Upper lobe of left lung (tissue), 6 donors: Measurements from ENCODE around the gene TMEM51. TPM values are rescaled to one million over a fixed set of nuclear protein-coding genes. Genes with fewer than 3 reads are reported as not detected.

ENCODE experiments used
- ATAC-seq, 2 donors: fragments of 200-7000 bp; cut with Tn5 transposase; one replicate each; pipeline ENCODE4 v1.9.1; 2022; ENCODE audit warnings: mild to moderate bottlenecking in 2 of 2, moderate library complexity in 2 of 2; ENCODE audit not compliant: low FRiP score in 2 of 2
- DNase-seq, 2 donors: peaks; one replicate each; pipeline ENCODE4 v3.0.0-alpha.2; 2019 to 2020
- H3K27ac ChIP-seq, 4 donors: fragments of 200-600 bp; sonication (generic); one replicate each; pipeline ENCODE4 v1.5.1; 2016 to 2019
- H3K27me3 ChIP-seq, 4 donors: fragments of 200-600 bp; sonication (generic); one replicate each; pipeline ENCODE4 v1.5.1; 2017 to 2019
- H3K36me3 ChIP-seq, 4 donors: fragments of 200-600 bp; sonication (generic); one replicate each; pipeline ENCODE4 v1.5.1; 2016 to 2019
- H3K4me1 ChIP-seq, 4 donors: fragments of 200-600 bp; sonication (generic); one replicate each; pipeline ENCODE4 v1.5.1; 2018 to 2019
- H3K4me3 ChIP-seq, 4 donors: fragments of 200-600 bp; sonication (generic); one replicate each; pipeline ENCODE4 v1.5.1; 2017 to 2019; ENCODE audit warnings: mild to moderate bottlenecking in 2 of 4, moderate library complexity in 1 of 4
- H3K9me3 ChIP-seq, 4 donors: fragments of 200-600 bp; sonication (generic); one replicate each; pipeline ENCODE4 v1.5.1; 2018 to 2019
- EP300 ChIP-seq, 4 donors: sonication (generic); formaldehyde crosslinking; IDR thresholded peaks; one replicate each; pipeline ENCODE4 v1.5.1; 2017; ENCODE audit warnings: antibody characterized with exemption in 4 of 4, control low read depth in 2 of 4
- POLR2A ChIP-seq, 4 donors: fragments of 450-650 bp; IDR thresholded peaks; one replicate each; pipeline ENCODE4 v1.5.1; 2016 to 2017; ENCODE audit warnings: antibody characterized with exemption in 4 of 4, mild to moderate bottlenecking in 2 of 4
- POLR2AphosphoS5 ChIP-seq, 2 donors: sonication (generic); formaldehyde crosslinking; IDR thresholded peaks; one replicate each; pipeline ENCODE4 v1.5.1; 2017; ENCODE audit warnings: antibody characterized with exemption in 2 of 2
- WGBS, 2 donors: methylation state at CpG; one replicate each; pipeline ENCODE4 v1.1.5; 2017 to 2018; 5-methylcytosine and 5-hydroxymethylcytosine counted together
- total RNA-seq, 6 donors: library from RNA; depleted of rRNA in 4 of 6; stranded (reverse); fragments of >200 nt in 4 of 6; gene quantifications; one replicate each; pipeline versions ENCODE4 v1.1.0 to v1.2.1, GENCODE V29; 2016 to 2021
- TF ChIP-seq, protein P1 (sequence below), 6 experiments: fragments of 450-650 bp in 4 of 6; fragments of 200-600 bp in 2 of 6; sonication (generic) in 2 of 6; IDR thresholded peaks; one replicate each; pipeline ENCODE4 v1.5.1; 2016 to 2019; ENCODE audit warnings: antibody characterized with exemption in 6 of 6
- donor health status: DM: no; HTN: no; CAD: no; lungs with moderate emphysema.
- donor health status: DM: no; HTN: yes; CAD: no; lungs with severe emphysema.

Gene TMEM51
- total RNA-seq, 6 donors from 2014 or later, result 6.3 to 22.4 (median 14.6) TPM

GRCh38 chr1:15151377-15151806, 2.2 kb upstream of the TMEM51 start:
- H3K27ac ChIP-seq, result peak overlapping the region in 2 of 4 donors; percentile 17 to 35
- no peak overlapping the region for H3K4me3 ChIP-seq
- H3K4me1 ChIP-seq, result peaks cover 16 to 45% (median 35%) of the 10 kb centered on the region in 4 donors
- no peak for DNase-seq
- H3K27me3 ChIP-seq, result peaks cover 0 to 4% (median 2%) of the 10 kb centered on the region in 4 donors
- ATAC-seq, result no peak
- H3K36me3 ChIP-seq, result no peaks in the 10 kb centered on the region
- no peaks in the 10 kb centered on the region for H3K9me3 ChIP-seq
- TF ChIP-seq POLR2AphosphoS5 (IDR thresholded peaks at IDR 0.05), result no peak
- no peak for TF ChIP-seq POLR2A (IDR thresholded peaks at IDR 0.05)
- no peak for TF ChIP-seq EP300 (IDR thresholded peaks at IDR 0.05)
- TF ChIP-seq, protein P1, sequence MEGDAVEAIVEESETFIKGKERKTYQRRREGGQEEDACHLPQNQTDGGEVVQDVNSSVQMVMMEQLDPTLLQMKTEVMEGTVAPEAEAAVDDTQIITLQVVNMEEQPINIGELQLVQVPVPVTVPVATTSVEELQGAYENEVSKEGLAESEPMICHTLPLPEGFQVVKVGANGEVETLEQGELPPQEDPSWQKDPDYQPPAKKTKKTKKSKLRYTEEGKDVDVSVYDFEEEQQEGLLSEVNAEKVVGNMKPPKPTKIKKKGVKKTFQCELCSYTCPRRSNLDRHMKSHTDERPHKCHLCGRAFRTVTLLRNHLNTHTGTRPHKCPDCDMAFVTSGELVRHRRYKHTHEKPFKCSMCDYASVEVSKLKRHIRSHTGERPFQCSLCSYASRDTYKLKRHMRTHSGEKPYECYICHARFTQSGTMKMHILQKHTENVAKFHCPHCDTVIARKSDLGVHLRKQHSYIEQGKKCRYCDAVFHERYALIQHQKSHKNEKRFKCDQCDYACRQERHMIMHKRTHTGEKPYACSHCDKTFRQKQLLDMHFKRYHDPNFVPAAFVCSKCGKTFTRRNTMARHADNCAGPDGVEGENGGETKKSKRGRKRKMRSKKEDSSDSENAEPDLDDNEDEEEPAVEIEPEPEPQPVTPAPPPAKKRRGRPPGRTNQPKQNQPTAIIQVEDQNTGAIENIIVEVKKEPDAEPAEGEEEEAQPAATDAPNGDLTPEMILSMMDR (IDR thresholded peaks at IDR 0.05), result no peak
- 57 to 59% methylated on average over 4 to 5 of the region's 5 CpGs for WGBS, 2 donors

DNA sequence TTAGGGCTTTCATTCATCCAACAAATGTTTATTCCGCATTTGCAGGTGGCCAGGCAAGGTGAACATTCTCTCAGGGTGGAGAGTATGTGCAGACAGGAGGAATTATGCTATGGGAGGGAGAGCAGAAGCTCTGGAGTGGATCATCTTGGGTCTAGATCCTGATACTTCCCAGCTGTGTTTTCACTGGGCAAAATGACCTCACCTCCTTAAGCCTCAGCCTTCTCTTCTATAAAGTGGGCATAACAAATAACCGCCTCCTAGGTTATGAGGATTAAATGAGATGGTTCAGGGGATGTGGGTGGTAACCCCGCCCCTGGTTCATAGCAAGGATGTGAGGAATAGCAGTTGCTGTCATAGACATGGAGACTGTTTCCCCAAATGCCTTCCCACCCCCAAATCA, 1.7 kb upstream of the TMEM51 start:
- DNase-seq, result no peak
- no peak for ATAC-seq
- Histone ChIP-seq H3K4me3 (peak overlapping the region in 2 of 4 donors; percentile 58 to 92), H3K4me1 (peaks cover 17 to 46% (median 36%) of the 10 kb centered on the region in 4 donors), H3K27ac (peak overlapping the region in 2 of 4 donors; percentile 88 to 90), H3K9me3 (no peaks in the 10 kb centered on the region), H3K36me3 (no peaks in the 10 kb centered on the region), H3K27me3 (peaks cover 0 to 4% (median 2%) of the 10 kb centered on the region in 4 donors)
- 61 to 65% methylated on average over 3 of the region's 3 CpGs for WGBS, 2 donors
- TF ChIP-seq, protein P1 (IDR thresholded peaks at IDR 0.05), result no peak
- TF ChIP-seq EP300 (IDR thresholded peaks at IDR 0.05), result no peak
- no peak for TF ChIP-seq POLR2AphosphoS5 (IDR thresholded peaks at IDR 0.05)
- no peak for TF ChIP-seq POLR2A (IDR thresholded peaks at IDR 0.05)

GRCh38 chr1:15152318-15153183, 996 bp upstream of the TMEM51 start:
- H3K4me1 ChIP-seq, result peaks cover 17 to 47% (median 39%) of the 10 kb centered on the region in 4 donors
- H3K9me3 ChIP-seq, result no peaks in the 10 kb centered on the region
- peak overlapping the region; percentile 88 to 93 (median 90) for H3K27ac ChIP-seq
- H3K4me3 ChIP-seq, result peak overlapping the region; percentile 36 to 92 (median 70)
- WGBS, 2 donors, result 0 to 1% methylated on average over 20 to 43 of the region's 61 CpGs
- ATAC-seq, result peak; percentile 76 to 81
- TF ChIP-seq POLR2AphosphoS5 (IDR thresholded peaks at IDR 0.05), result peak in 1 of 2 donors; percentile 43
- TF ChIP-seq, protein P1 (IDR thresholded peaks at IDR 0.05), result peak; percentile 47 to 72 (median 58)
- no peak for TF ChIP-seq EP300 (IDR thresholded peaks at IDR 0.05)
- TF ChIP-seq POLR2A (IDR thresholded peaks at IDR 0.05), result peak in 3 of 4 donors; percentile 11 to 74 (median 64)
- H3K27me3 ChIP-seq, result peaks cover 0 to 4% (median 2%) of the 10 kb centered on the region in 4 donors
- peak; percentile 90 to 91 for DNase-seq
- no peaks in the 10 kb centered on the region for H3K36me3 ChIP-seq

DNA sequence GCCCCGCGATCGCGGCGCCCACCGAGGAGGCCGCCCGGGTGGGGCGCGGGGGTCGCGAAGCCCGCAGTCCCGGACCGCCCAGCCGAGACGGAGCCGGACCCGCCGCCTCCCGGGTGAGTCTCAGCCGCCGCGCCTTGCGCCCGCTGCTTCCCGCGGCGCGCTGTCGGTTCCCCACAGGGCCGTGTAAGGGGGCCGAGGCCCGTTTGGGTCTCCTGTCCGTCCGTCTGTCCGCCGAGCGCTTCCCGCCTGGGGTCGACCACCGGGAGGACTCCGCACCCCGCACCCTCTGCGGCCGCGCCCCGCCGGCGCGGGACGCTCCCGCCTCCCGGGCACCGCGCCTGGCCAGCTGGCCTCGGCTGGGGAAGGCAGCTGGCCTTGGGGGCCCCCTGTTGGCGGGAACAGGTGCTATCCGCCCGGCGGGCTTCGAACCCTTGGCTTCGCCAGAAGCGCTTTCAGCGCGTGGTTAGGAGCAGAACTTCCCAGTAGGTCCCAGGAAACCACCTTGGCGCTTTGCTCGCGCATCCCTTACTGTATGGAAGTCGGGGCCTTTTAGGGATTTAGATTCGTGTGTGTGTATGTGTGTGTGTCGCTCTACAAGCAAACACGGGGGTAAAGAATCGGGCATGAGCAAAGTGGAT, 414 bp downstream of the TMEM51 start:
- H3K36me3 ChIP-seq, result no peaks in the 10 kb centered on the region
- peak overlapping the region; percentile 36 to 92 (median 70) for H3K4me3 ChIP-seq
- H3K27me3 ChIP-seq, result peaks cover 0 to 4% (median 2%) of the 10 kb centered on the region in 4 donors
- TF ChIP-seq POLR2A (IDR thresholded peaks at IDR 0.05) (peak in 2 of 4 donors; percentile 2 to 55), POLR2AphosphoS5 (IDR thresholded peaks at IDR 0.05) (no peak)
- TF ChIP-seq, protein P1 (IDR thresholded peaks at IDR 0.05), result peak; percentile 67 to 78 (median 74)
- DNase-seq, result peak; percentile 48 to 93
- WGBS, 2 donors, result 1% methylated on average over 34 of the region's 74 CpGs; no CpG with 5 or more reads in 1 of the 2 donors
- H3K27ac ChIP-seq, result peak overlapping the region; percentile 88 to 93 (median 90)
- no peaks in the 10 kb centered on the region for H3K9me3 ChIP-seq
- H3K4me1 ChIP-seq, result peaks cover 17 to 54% (median 46%) of the 10 kb centered on the region in 4 donors
- ATAC-seq, result peak; percentile 48 to 76
